ENCODE results near the gene C4B. TPM values are rescaled to one million over a fixed set of nuclear protein-coding genes. Genes with fewer than 3 reads are reported as not detected.
"Not testable (repeated sequence)": the region's sequence is repeated elsewhere in the genome, so short reads cannot be mapped to it uniquely, and the experiment has no call there.

C4B gene
- total RNA-seq, 1 experiment from 2014 or later, result 6.3 TPM

DNA sequence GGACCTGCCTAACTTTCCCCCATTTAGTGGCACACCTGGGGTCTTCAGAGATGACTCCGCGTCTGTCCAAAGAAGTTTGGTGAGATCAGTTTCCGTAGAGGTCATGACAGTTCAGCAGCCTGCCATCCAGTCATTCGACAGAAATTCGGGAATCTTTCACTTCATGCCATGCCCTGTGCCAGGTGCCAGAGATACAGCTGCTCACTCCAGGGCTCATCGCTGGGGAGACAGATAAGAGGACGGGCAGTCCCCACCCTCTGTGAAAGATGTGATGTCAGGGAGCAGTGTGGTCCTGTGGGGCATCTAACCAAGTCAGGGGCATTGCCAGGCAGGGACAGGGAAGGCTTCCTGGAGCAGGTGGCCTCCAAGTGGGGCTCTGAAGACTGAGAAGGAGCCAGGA is 11.3 kb upstream of the C4B start:
- H3K27ac ChIP-seq (ENCODE audit: low read depth, low read length); H3K9me3 ChIP-seq (ENCODE audit: control insufficient read depth in 1 of 2, insufficient read depth in 1 of 2, low read depth in 1 of 2, low read length in 2 of 2); H3K9me2 ChIP-seq (ENCODE audit: insufficient read depth); H3K4me3 ChIP-seq (replicated peaks in 1 of 2; ENCODE audit: low read depth in 1 of 2, low read length in 2 of 2); H3K4me2 ChIP-seq (ENCODE audit: low read length); H3K27me3 ChIP-seq (ENCODE audit: insufficient read depth, low read length); DNase-seq (ENCODE audit: low read depth, low spot score); H3K9ac ChIP-seq (ENCODE audit: low read length); H4K20me1 ChIP-seq (ENCODE audit: insufficient read depth); H3K36me3 ChIP-seq (ENCODE audit: control insufficient read depth in 1 of 2, insufficient read depth in 2 of 2, low read length in 2 of 2); H3K79me2 ChIP-seq (ENCODE audit: insufficient read depth, low read length); intact Hi-C loops (cut with micrococcal nuclease); POLR2A ChIA-PET; CTCF ChIA-PET; ATAC-seq; H2AFZ ChIP-seq (ENCODE audit: low read depth, low read length, poor library complexity, severe bottlenecking); RAD21 ChIA-PET (ENCODE audit: low non-redundant PET in 1 of 2, low total read pairs in 2 of 2, uncharacterized antibody in 2 of 2, unreplicated experiment in 2 of 2); BruUV-seq (replicated peaks); H3K4me1 ChIP-seq (ENCODE audit: control insufficient read depth in 1 of 2, insufficient read depth in 2 of 2, low read length in 2 of 2): not testable (repeated sequence)

DNA sequence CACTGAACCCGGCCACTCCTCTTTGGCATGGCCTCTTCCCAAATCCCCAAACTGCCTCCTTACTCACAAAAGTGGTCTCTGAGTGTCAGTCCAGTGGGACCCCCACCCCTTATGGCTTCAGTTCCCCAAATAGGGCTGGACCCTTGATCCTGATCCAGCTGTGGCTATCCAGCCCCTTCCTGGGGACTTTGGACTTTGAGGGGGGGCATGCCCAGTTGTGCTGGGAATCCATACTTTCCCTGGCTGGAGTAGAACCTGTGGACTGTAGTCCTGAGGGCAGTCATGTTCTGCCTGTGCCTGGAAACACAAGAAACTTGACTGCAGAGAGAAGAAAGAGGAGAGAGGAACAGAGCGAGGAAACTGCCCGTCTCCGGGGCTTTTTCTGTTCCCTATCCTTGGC is 10.2 kb upstream of the C4B start:
- H3K27ac ChIP-seq (ENCODE audit: low read depth, low read length); BruUV-seq (replicated peaks); H3K9me3 ChIP-seq (ENCODE audit: control insufficient read depth in 1 of 2, insufficient read depth in 1 of 2, low read depth in 1 of 2, low read length in 2 of 2); H3K9ac ChIP-seq (ENCODE audit: low read length); H4K20me1 ChIP-seq (ENCODE audit: insufficient read depth); H3K79me2 ChIP-seq (ENCODE audit: insufficient read depth, low read length); DNase-seq (ENCODE audit: low read depth, low spot score); POLR2A ChIA-PET; CTCF ChIA-PET; intact Hi-C loops (cut with micrococcal nuclease); H3K4me3 ChIP-seq (replicated peaks in 1 of 2; ENCODE audit: low read depth in 1 of 2, low read length in 2 of 2); H3K36me3 ChIP-seq (ENCODE audit: control insufficient read depth in 1 of 2, insufficient read depth in 2 of 2, low read length in 2 of 2); ATAC-seq; RAD21 ChIA-PET (ENCODE audit: low non-redundant PET in 1 of 2, low total read pairs in 2 of 2, uncharacterized antibody in 2 of 2, unreplicated experiment in 2 of 2); H2AFZ ChIP-seq (ENCODE audit: low read depth, low read length, poor library complexity, severe bottlenecking); H3K4me1 ChIP-seq (ENCODE audit: control insufficient read depth in 1 of 2, insufficient read depth in 2 of 2, low read length in 2 of 2); H3K27me3 ChIP-seq (ENCODE audit: insufficient read depth, low read length); H3K9me2 ChIP-seq (ENCODE audit: insufficient read depth); H3K4me2 ChIP-seq (ENCODE audit: low read length): not testable (repeated sequence)

DNA sequence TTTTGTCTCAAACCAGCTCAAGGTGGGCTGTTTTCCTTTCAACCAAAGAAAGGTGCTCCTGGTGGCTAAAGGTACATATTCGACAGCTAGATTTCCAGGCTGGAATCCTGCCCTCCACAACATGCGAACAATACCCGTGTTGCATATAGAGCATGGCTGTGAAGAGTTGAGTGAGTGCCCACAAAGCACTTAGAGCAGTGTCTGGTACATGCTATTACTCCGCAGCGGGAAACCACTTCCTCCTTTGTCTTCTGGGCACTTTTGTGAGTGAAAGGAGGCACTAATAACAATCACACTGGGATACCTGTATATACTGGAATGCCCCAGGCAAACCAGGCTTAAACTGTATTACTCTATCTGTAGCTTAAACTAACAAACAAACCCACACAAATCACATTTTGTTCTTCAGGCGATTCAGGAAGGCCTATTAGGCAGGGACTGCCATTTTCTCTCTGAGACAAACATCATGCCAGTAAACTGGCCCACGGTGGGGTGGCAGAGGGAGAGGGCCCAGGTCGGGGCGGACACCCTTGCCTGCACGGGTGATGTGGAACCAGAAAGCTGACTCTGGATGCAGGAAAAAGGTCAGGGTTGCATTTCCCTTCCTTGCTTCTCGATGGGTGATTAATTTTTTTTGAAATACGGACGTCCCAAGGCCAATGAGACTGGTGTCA is 9.6 kb upstream of the C4B start:
- H3K9me2 ChIP-seq (ENCODE audit: insufficient read depth); H3K9ac ChIP-seq (ENCODE audit: low read length); H4K20me1 ChIP-seq (ENCODE audit: insufficient read depth); H3K27me3 ChIP-seq (ENCODE audit: insufficient read depth, low read length); H3K36me3 ChIP-seq (ENCODE audit: control insufficient read depth in 1 of 2, insufficient read depth in 2 of 2, low read length in 2 of 2); intact Hi-C loops (cut with micrococcal nuclease); H3K4me1 ChIP-seq (ENCODE audit: control insufficient read depth in 1 of 2, insufficient read depth in 2 of 2, low read length in 2 of 2); H3K4me2 ChIP-seq (ENCODE audit: low read length); H2AFZ ChIP-seq (ENCODE audit: low read depth, low read length, poor library complexity, severe bottlenecking); DNase-seq (ENCODE audit: low read depth, low spot score); RAD21 ChIA-PET (ENCODE audit: low non-redundant PET in 1 of 2, low total read pairs in 2 of 2, uncharacterized antibody in 2 of 2, unreplicated experiment in 2 of 2); ATAC-seq; H3K27ac ChIP-seq (ENCODE audit: low read depth, low read length); POLR2A ChIA-PET; H3K9me3 ChIP-seq (ENCODE audit: control insufficient read depth in 1 of 2, insufficient read depth in 1 of 2, low read depth in 1 of 2, low read length in 2 of 2); H3K79me2 ChIP-seq (ENCODE audit: insufficient read depth, low read length); BruUV-seq (replicated peaks); H3K4me3 ChIP-seq (replicated peaks in 1 of 2; ENCODE audit: low read depth in 1 of 2, low read length in 2 of 2); CTCF ChIA-PET: not testable (repeated sequence)

DNA sequence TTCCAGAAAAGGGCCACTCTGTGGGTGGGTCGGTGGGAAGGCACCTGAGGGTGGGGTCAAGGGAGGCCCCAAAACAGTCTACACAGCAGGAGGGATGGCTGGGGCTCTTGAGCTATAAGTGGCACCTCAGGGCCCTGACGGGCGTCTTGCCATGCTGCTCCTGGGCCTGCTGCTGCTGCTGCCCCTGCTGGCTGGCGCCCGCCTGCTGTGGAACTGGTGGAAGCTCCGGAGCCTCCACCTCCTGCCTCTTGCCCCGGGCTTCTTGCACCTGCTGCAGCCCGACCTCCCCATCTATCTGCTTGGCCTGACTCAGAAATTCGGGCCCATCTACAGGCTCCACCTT is 9.1 kb upstream of the C4B start:
- H4K20me1 ChIP-seq (ENCODE audit: insufficient read depth); H3K9me3 ChIP-seq (ENCODE audit: control insufficient read depth in 1 of 2, insufficient read depth in 1 of 2, low read depth in 1 of 2, low read length in 2 of 2); H3K4me2 ChIP-seq (ENCODE audit: low read length); H3K4me3 ChIP-seq (replicated peaks in 1 of 2; ENCODE audit: low read depth in 1 of 2, low read length in 2 of 2); H3K79me2 ChIP-seq (ENCODE audit: insufficient read depth, low read length); BruUV-seq (replicated peaks); H3K4me1 ChIP-seq (ENCODE audit: control insufficient read depth in 1 of 2, insufficient read depth in 2 of 2, low read length in 2 of 2); H2AFZ ChIP-seq (ENCODE audit: low read depth, low read length, poor library complexity, severe bottlenecking); H3K27ac ChIP-seq (ENCODE audit: low read depth, low read length); CTCF ChIA-PET; H3K27me3 ChIP-seq (ENCODE audit: insufficient read depth, low read length); H3K9ac ChIP-seq (ENCODE audit: low read length); RAD21 ChIA-PET (ENCODE audit: low non-redundant PET in 1 of 2, low total read pairs in 2 of 2, uncharacterized antibody in 2 of 2, unreplicated experiment in 2 of 2); intact Hi-C loops (cut with micrococcal nuclease); H3K9me2 ChIP-seq (ENCODE audit: insufficient read depth); H3K36me3 ChIP-seq (ENCODE audit: control insufficient read depth in 1 of 2, insufficient read depth in 2 of 2, low read length in 2 of 2); DNase-seq (ENCODE audit: low read depth, low spot score); ATAC-seq; POLR2A ChIA-PET: not testable (repeated sequence)

All from HCT116 (cell line).